ENCODE results near the gene ARHGAP28.
"Not testable (repeated sequence)": the region's sequence is repeated elsewhere in the genome, so short reads cannot be mapped to it uniquely, and the experiment has no call there.

The ARHGAP28 gene

DNA sequence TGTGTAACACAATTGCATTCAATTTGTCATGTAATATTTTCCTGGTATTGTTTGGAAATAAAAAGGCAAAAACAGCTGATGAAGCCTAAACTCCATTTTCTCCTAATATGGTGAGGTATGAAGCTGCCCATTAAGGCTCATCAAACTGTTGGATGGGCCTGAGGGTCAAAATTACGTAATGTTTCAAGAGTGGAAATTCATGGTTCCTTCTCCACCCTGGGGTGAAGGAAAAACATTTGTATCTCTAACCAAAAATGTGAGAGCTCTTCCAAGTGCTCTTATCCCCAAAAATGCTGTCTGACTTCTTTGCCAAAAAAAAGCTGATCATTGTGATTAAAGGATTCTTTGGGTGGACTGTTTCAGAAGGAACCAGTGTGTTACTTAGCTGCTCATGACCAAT is 91.8 kb downstream of the ARHGAP28 start:
- no peak for DNase-seq

DNA sequence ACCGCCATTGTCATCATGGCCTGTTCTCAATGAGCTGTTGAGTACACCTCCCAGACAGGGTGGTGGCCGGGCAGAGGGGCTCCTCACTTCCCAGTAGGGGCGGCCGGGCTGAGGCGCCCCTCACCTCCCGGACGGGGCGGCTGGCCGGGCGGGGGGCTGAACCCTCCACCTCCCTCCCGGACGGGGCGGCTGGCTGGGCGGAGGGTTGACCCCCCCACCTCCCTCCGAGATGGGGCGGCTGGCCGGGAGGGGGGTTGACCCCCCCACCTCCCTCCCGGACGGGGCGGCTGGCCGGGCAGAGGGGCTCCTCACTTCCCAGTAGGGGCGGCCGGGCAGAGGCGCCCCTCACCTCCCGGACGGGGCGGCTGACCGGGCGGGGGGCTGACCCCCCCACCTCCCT is 97.6 kb downstream of the ARHGAP28 start:
- not testable (repeated sequence) for DNase-seq

DNA sequence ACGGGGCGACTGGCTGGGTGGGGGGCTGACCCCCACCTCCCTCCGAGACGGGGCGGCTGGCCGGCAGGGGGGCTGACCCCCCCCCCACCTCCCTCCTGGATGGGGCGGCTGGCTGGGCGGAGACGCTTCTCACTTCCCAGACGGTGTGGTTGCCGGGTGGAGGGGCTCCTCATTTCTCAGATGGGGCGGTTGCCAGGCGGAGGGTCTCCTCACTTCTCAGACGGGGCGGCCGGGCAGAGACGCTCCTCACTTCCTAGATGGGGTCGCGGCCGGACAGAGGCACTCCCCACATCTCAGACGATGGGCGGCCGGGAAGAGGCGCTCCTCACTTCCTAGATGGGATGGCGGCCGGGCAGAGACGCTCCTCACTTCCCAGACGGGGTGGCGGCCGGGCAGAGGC is 98.0 kb downstream of the ARHGAP28 start:
- not testable (repeated sequence) for DNase-seq

GRCh38 chr18:6830916-6831315 is 101.4 kb downstream of the ARHGAP28 start:
- DNase-seq: no peak

GRCh38 chr18:6835345-6835744 is 105.8 kb downstream of the ARHGAP28 start:
- no peak for DNase-seq

DNA sequence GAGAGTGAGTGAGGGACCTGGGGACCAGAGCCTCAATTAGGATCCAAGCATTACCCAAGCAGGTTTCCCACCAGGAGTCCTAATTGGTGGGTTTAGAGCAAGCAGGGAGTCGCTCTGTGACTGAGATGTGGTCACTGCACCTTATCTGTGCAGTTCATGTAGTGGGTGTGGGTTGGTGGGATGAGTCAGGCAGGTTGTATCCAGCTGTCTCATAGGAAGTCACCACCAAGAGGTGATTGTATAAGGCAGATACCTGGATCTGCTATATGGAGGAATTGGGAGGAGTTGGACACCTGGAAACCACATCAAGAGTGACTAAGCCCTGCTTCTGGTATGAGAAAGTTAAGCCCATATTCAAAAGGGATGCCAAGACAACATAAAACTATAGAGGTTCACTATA is 106.8 kb downstream of the ARHGAP28 start:
- no peak for DNase-seq

- DNase-seq: no peak
These were observed 108.4 kb downstream of the ARHGAP28 start for GRCh38 chr18:6837904-6838303.

DNA sequence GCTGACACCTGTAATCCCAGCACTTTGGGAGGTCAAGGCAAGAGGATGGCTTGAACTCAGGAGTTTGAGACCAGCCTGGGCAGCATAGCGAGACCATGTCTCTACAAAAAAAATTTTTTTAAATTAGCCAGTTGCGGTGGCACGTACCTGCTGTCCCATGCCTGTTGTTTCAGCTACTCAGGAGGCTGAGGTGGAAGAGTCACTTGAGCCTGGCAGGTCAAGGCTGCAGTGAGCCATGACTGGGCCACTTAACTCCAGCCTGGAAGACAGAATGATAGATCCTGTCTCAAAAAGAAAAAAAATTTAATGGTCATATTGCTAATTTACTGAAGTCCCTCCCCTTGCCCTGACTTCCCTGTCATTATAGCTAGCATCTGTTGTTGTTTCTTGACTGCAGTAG is 112.6 kb downstream of the ARHGAP28 start:
- no peak for DNase-seq

GRCh38 chr18:6843308-6843707 is 113.8 kb downstream of the ARHGAP28 start:
- DNase-seq: no peak

DNA sequence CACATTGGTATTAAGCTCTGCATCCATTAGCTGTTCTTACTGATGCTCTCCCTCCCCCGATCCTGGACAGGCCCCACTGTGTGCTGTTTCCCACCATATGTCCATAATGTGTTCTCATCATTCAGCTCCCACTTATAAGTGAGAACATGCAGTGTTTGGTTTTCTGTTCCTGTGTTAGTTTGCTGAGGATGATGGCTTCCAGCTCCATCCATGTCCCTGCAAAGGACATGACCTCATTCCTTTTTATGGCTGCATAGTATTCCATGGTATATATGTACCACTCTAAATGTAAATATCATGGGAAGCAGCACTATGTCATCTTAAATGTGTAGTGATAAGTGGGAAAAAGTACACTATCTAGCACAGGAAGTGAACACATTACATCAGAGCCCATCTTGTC is 116.0 kb downstream of the ARHGAP28 start:
- DNase-seq: not testable (repeated sequence)

DNA sequence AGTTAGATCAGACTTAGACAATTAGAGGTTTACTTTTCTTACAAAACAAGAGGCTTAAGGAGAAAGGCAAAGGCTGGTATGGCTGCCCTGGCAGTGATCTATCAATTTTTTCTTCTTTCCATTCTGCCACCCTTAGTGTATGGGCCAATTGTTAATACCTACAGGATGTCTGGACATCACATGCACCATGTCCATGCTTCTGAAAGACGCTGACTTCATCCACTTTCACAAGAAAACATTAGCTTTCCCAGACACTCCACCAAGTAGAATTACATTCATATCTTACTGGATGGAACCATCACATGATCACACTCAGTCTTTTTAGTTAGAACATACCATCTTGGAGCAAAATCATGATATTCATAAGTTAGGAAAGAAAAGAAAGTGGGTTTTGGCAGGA is 120.9 kb downstream of the ARHGAP28 start:
- no peak for DNase-seq

DNA sequence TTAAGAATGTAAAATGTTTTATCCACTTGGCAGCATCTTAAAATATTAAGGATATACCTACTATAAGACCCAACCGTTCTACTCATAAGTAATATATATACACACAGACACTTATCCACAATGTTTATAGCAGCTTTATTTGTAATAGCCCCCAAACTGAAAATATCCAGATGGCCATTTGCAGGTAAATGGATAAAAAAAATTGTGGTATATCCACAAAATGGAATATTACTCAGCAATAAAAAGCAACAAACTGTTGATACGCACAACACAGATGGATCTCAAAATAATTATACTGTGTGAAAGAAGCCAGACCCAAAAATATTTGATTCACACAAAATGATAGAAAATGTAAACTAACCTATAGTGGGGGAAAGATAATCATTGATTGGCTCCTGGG is 122.0 kb downstream of the ARHGAP28 start:
- DNase-seq: no peak

DNA sequence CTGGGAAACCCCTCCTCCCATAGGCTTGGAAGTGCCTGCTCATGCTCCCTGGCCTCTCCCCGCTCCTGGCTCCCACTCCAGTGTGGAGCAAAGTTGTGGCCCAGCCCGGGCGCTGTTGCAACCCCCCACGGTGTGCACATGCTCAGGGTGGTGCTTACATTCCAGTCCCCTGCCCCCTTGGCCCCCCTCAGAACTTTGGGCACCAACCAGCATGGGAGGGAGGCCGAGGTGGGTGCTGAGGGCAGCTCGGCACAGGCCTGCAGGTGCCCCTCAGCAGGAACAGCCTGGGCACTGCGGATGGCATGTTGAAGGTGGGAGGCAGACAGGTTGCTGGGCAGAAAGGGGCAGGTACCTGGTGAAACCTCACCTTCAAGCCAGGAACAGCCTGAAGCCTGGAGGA is 125.3 kb downstream of the ARHGAP28 start:
- no peak for DNase-seq

GRCh38 chr18:6855767-6856166 is 126.3 kb downstream of the ARHGAP28 start:
- no peak for DNase-seq

DNA sequence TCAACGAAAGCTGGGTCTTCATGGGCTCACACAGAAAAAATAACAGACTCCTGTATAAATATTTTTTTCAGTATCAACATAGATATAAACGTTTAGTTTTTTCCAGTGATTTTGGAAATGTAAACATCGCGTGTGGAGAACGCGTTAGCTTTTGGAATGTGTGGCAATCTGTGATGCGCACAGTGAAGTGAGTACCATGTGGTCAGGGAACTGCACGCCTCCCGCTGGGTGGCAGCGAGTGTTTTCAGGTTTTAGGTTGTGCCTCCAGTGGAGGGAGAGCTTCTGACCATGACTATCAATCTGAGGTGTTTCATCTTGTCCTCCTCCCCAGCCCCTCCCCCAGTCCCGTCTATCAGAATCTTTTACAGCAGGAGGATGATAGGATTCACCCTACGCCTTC is 127.8 kb downstream of the ARHGAP28 start:
- DNase-seq: no peak

DNA sequence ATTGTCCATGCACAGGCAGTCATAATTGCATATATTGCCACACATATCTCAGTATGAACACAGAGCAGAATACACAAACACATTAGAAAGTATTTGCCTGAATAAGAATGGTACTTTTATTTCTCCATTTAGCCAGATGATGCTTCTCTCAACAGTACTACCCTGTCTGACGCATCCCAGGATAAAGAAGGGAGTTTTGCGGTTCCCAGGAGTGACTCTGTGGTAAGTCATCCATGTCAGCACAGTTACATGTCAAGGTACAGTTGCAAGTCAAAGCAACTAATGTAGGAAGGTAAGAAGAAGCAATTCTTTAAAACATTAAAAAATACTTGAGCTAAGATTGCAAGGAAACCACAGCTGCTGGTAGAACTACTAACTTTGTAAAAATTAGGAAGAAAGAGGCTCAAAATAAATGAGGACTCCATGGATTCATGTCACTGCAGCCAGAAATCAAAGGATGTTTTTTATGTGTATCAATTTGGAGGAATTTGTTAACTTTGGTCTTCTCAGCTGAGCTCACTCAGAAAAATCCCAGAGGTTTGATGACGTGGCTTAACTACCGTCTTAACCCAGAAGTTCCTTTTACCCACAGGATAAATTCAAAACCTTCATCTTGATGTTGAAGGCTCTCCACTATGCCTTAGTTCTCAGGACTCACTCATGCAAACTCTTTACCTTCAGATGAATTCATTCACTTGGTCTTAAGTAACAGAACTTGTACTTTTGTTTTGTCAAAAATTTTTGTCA is 130.3 kb downstream of the ARHGAP28 start:
- DNase-seq: no peak

GRCh38 chr18:6860804-6861448 is 131.4 kb downstream of the ARHGAP28 start:
- no peak for DNase-seq

GRCh38 chr18:6865251-6865650 is 135.7 kb downstream of the ARHGAP28 start:
- DNase-seq: no peak

DNA sequence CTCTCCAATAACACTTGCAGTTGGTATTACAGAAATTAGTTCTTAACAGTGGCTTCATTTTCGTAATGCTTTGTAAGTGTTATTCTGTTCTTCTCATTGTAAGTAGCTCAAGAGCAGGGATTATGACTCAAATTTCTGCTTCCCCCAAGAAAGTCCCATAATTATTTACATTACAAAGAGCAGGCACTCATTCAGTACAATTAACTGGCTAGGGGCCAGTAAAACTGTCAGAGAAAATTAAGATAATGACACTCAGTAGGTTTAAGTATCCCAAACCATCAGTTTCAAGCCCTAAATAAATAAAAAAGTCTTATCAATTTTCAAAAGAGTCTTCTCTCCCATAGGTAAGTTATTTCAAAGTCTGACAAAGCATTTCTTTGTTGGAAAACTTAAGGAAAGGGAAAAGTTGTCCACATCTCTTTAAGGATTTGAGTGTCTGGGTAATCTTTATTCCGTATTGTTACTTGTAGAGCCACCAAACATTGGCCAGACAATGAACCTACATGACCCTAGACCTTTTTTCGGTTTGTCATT is 137.1 kb downstream of the ARHGAP28 start:
- no peak for DNase-seq

DNA sequence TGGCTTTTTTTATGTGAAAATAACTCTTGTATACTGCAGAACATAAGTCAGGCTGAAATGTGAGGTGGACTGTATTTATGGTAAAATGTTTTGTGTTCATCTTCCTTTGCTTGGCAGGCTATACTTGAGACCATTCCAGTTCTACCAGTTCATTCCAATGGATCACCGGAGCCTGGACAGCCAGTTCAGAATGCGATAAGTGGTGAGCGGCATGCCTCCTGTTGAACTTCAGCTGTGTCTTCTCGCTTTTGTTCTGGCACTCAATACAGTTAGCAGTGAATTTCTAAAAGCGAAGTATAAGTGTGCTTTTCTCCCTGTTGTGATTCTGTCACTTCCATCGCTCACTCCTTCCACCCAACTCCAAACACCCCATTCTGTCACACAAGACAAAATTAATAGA is 138.5 kb downstream of the ARHGAP28 start:
- no peak for DNase-seq

DNA sequence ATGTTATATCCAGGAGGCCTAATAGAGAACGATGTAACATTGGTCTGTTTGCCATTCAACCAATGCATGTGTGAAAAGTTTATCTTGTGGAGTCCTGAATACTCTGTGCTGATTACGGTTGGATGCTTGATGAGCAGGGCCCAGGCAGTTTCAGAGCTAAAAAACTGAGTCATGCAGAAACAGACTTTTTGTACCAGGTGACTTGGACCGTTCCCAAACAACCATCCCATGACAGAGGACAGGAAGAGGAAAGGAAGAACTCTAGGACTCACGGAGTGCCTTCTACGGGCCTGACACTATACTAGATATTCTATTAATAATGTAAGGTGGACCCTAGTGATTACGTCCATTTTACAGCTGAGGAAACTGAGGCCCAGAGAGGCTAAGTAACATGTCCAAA is 142.1 kb downstream of the ARHGAP28 start:
- no peak for DNase-seq

DNA sequence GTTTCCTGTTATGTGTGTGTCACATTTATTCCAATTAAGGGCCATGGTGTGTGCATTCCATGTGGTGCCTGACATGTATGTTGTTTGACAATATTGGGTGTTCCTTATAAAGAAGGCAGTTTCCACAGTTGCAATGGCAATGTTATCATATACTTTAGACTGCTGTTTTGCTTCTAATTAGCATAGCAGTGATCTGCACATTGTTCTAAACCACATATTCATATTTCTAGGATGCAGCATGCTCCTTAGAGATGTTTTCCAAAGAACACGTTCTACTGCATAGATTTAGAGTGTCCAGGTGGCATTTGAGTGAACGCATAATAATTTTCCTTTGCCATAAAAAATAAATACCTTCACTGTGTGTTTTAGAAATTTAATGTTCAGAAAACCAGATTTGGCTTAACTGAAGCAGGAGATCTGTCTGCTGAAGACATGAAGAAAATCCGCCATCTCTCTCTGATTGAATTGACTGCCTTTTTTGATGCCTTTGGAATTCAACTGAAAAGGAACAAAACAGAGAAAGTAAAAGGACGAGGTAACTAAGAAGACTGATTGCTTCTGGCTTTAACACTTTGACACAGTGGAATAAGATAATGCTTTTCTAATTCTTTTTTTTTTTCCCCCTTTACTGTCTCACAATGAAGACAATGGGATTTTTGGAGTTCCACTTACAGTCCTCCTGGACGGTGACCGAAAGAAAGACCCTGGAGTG is 143.7 kb downstream of the ARHGAP28 start:
- DNase-seq: no peak

GRCh38 chr18:6874315-6874714 is 144.8 kb downstream of the ARHGAP28 start:
- DNase-seq: no peak

- no peak for DNase-seq
These were observed 146.2 kb downstream of the ARHGAP28 start for GRCh38 chr18:6875749-6876148.

Data from activated CD4-positive, alpha-beta T cell treated with anti-CD3 and anti-CD28 coated beads for 48 hours (primary cell).